ENCODE data around the gene TYR. TPM values are rescaled to one million over a fixed set of nuclear protein-coding genes. Genes with fewer than 3 reads are reported as not detected.

The TYR gene
- total RNA-seq: not detected in 2 replicates

GRCh38 chr11:89177691-89178231 is at the start of gene TYR:
Gene TYR (plus strand): TSS chr11:89177875. CDS start chr11:89177954, 79 bp downstream.

Other genes starting within 250 kb of the TYR start
- 0.13 and 0.22 TPM in 2 replicates for gene GRM5, start 111.9 kb upstream of the TYR start, total RNA-seq

Data from thoracic aorta endothelial cell (primary cell).